Cortex of kidney (tissue), 1 donor: ENCODE data around the gene TBX5.

Experiments used
- DNase-seq: peaks from one replicate; lab custom pipeline; 2025; lab: John Stamatoyannopoulos, UW

Gene TBX5

DNA sequence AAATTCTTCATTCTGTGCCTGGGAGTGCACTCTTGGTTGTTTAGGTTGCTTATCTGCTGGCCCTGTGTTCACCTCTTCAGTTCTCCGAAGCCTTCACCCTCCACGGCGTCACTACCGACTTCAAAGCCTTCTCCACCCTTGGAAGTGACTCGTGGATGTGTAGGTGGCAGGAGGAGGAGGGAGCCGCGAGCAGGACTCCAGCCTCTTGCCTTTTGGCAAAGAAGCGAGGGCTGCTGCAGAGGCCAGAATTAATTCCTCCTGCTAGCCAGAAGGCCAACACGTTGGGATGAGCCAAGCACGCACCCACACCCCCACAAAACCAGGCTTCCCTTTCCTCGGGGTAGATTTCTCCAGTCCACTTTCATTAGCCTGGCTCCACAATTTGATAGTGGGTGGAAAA lies 86.5 kb downstream of the TBX5 start:
- no peak for DNase-seq

DNA sequence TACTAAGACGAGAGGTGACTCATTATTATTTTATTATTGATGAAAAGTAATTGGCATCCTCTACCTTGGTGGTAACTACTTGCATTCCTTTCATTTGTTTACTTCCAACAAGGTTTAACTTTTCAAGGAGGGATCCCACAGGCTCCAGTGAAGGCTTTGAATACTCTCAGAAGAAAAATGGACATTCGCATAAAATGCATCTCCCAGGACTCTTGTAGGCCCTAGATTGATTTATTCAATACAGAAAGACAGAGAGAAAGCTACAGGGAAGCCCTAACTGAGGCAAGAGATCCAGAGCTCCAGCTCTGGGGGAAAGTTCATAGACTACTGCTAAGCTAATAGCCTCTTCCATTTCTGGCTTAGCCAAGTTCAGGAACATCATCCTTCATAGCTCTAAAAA lies 87.0 kb downstream of the TBX5 start:
- no peak for DNase-seq

DNA sequence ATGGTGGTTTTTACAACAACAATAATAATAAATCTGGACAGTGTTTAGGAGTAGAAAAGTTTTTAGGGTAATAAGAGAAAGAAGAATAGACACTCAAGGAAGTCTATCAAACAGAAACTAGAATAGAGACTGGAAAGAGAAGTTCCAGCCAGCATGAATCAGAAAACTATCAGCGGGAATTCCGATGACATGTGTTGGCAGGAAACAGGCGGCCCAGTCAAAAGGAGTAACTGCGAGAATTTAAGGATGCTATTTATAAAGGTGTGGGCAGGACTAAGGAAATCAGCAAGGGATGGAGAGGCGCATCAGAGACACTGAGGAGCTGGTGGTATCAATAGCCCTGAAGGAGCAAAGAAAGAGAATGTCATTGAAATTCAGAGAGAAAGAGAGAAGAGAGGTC lies 89.9 kb downstream of the TBX5 start:
- no peak for DNase-seq

DNA sequence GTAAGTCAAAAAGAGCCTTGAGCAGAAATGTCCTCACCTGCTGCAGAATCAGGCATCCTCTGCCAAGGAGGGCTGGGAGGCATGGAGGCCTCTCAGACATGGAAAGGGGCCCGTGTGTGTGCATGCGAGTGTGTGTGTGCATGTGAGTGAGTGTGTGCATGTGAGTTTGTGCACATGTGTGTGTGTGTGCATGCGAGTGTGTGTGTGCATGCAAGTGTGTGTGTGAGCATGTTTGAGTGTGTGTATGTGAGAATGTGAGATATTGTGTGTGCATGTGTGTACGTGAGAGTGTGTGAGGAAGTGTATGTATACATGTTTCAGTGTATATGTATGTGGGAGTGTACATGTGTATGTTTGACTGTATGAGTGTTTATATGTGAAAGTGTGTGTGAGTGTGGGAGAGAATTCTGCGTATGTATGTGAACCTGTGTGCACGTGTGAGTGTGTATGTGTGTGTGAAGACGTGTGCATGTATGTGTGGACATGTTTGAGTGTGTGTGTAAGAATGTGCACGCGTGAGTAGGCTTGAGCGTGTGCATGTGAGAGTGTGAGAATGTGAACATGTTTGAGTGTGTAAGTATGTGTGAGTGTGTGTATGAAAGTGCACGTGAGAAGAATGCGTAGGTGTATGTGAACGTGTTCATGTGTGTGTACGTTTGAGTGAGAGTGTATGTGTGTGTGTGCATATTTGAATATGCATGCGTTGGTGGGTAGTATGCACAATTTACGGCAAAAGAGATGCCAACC lies 90.8 kb downstream of the TBX5 start:
- DNase-seq = no peak

DNA sequence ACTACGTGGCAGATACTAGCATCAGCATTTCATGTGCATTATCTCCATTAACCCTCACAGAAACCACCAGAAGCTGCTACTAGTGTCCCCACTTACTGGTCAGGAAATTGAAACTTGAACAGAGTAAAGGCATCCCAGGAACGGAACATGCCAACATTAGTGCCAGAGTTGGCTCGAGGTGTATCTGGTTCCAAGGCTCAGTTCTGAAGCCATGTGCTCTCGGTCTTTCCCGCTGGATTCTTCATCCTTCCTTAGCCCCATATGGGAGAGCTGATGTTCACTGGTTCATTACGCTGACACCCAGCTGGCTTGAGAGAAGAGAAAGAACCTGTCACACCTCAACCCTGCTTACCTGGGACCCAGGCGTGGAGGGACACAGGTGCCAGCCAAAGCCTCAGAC lies 91.5 kb downstream of the TBX5 start:
- DNase-seq = no peak

DNA sequence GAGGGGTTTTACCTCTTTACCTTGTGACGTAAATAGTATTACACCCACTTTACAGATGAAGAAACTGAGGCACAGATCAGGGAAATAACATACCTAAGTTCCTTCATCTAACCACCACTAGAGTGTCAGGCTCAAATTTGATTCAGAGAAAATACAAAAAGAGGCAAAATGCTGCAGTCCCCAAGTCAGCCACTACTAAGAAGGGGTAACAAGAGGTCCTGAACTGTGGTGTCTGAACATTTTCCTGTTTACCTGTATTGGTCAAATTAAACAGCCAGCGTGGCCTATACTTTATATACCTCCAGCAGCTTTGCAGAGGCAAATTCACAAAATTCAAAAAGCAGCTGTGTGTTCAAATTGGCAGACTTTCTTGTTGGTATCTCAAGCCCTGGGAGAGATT lies 92.0 kb downstream of the TBX5 start:
- no peak for DNase-seq

DNA sequence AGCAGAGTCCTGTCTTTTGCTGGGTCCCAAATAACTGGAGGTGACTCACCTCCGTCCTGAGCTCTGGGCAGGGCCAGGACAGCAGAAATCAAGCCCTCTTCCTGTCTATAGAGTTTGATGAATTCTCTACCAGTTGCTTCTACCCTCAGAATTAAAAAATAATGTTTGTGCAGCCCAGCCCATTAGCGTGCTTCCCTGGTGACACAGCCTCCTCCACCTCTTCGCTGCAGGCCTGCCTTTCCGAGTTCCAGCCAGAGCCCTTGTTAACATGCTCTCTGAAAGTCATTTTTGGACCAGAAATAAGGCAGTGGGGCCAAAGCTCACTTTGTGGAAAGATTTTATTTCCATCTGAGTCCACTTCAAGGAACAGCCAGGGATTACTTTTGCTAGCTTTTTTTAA lies 94.0 kb downstream of the TBX5 start:
- DNase-seq = no peak

DNA sequence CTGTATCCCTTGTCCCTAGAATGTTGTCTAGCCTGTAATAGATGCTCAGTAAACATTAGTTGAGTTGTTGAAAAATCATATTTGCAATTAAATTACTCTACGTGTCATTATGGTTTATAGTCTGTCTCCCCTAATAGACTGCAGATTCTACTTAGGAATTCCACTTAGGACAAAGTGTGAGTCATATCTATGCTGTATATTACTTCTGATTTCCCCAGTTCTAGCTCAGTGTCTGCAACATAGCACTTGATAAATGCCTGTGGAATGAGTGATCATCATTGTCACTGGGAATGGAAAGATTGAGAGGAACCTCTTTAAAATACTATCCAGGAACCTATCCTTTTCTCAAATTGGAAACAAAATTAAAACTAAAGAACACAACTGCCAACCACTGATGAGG lies 99.3 kb downstream of the TBX5 start:
- DNase-seq = no peak

DNA sequence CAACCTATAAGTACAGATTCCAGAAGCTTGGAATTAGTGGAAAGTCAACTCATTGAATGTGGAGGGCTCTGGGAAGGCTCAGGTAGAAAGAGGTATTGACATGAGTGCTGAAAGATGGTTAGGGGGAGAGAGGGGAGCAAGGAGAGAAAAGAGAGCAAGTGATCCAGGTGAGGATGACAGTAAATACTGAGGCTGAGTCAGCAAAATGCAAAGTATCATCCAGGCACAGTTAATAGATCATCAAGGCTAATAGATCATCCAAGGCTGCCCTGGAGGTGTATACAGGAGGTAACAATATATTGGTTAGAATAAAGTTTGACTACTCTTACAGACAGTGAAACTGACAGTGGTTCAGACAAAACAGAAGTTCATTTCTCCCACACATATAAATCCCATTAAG lies 100.5 kb downstream of the TBX5 start:
- no peak for DNase-seq
